GM04504 (cell line): ENCODE measurements around the gene CRMP1.

Source experiments
- DNase-seq: peaks from one replicate; pipeline ENCODE4 v3.0.0-alpha.2; 2012; ENCODE audit warnings: low read depth

Gene CRMP1

DNA sequence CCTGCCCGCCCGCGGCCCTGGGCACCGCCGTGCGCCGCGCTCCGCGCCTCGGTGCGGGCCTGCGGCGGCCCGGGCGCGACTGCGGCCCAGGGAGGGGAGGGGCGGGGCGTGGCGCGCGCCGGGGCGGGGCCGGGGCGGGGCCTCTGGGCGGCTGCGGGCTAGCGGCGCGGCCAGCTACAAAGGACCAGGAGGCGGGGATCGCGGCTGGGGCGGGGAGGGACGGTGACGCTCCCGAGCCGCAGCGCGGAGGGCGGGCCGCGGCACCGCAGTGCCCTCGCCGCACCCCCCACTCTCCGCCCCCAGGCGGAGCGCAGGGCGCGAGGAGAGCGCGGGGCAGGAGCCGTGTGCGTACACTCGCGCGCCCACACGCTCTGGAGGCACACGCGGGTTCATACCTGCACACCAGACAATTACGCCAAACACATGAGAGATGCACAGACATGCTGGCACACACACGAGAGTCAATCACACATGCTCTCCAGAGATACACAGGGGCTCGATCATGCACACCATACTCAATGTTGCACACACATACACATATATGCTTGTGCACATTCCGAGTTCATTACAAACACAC, at the start of gene CRMP1:
Gene CRMP1, minus strand, starts transcription at position 83 of the 577 bp plus-strand sequence. CDS start 117 bp downstream, outside the sequence.
- no peak for DNase-seq

DNA sequence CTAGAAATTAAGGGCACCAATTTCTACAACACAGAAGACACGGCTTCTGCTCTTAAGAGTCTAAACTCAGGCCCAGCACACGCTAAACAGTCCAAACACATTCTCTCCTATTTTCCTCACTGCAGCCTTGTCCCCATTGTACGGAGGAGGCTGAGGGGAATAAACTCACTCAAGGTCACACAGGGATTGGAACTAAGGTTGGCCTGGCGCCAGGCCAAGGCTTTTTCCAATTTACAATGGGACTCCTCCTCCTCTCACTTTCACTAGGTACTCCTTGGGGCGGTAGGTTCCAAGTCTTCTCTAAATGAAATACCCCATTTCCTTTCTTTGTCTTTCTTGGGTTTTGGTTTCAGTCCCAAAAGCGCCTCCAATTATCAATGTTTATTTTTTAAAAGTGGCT, 48.7 kb upstream of the CRMP1 start:
- DNase-seq, result no peak

DNA sequence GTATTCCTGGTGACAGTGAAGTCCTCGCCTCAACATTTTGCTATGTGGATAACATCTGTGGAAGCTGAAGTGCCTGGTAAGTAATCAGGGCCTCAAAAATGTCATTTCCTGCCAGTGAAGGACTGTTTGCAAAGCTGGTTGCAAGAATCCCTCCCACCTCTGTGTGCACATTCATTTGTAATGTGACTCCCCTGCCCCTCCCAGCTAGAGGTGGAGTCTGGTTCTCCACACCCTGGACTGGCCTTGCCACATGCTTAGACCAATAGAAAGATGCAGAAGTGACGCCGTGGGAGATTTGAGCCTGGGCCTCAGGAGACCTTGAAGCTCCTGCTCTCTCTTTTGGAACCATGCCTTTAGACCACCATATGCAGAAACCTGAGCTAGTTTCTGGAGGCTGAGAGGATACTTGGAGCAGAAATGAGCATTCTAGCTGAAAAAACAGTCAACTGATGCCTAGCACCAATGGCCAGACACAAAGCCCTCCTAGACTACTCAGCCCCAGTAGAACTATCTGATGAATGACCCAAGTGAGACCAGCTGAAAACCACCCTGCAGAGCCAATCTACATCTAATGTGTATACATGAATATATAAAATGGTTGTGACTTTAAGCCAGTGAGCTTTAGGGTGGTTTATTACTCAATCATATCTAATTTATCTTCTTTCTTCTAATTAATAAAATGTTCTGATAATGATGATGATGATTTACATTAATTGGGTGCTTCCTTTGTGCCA, 47.8 kb upstream of the CRMP1 start:
- no peak for DNase-seq

DNA sequence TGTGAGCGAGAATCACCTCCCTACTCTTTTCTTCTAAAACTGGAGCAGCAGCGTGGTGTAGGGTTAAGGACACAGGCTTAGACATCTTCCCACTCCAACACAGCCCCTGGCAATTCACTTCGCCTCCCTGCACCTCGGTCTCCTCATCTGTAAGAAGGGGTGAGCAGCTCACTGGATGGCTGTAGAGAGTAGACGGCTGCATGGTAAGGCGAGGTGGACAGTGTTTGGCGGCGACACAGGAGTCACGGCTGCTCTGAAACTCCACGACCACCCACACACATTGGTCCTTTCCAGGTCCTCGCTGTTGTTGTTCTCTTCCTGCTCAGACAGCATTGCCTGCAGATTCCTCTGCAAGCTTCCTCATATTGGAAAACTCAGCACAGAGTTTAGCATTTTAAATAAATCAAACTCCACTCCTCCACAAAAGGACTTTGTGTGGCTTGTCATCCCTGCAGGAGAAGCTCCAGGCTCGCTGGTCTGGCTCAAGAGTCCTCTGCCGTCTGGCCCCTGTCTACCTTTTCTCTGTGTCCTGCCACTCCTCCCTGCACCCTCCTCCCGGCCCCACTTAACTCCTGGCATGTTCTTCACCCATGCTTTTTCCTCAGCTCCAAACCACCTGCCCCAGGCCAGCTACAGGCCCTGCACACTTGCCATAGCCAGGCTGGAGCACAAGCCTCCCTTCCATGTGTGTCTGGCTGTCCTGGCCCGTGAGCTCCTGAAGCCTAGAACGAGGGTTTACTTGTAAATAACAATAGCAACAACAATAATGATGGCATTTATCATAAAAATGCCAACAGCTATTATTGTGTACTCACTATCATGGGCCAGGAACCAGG, 41.3 kb upstream of the CRMP1 start:
- no peak for DNase-seq

DNA sequence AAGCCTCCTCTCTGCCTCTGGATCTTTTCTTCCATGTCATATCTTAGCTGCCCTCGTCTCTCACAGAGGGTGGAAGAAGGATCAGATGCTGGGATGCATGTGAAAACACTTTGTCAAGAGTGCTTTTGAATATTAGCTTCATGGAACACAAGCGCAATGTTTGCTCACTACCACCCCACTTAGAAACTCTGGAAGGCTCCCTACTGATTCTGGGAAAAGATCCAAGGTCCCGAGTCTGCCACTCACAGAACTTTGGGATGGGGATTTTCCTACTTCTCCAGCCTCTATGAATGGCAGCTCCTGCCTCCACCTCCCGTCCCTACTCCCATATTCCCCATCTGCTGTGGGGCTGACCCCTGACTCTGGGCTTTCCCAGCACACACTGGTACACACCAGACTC, 40.2 kb upstream of the CRMP1 start:
- DNase-seq, result no peak

DNA sequence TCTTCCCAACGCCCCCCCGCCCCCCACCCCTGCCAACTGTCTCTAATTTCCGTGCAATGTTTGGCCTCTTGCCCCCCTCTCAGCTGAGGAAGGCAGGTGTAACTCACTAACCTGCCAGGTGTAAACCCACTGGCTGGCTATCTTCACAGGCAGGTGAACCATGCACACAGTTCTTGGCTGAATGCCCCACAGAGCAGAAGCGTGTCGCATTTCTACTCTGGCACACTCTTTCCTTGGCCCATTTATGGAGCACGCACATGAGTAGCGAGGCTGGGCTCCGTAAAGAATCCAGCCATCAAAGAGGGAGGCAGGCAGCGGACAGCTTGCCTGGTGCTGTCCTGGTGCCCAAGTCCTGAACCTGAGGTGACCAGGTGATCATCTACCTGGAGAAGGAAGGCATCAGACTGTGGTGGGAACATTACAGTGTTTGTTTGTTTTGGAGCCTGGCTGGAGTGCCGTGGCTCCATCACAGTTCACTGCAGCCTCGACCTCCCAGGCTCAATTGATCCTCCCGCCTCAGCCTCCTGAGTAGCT, 39.2 kb upstream of the CRMP1 start:
- no peak for DNase-seq

DNA sequence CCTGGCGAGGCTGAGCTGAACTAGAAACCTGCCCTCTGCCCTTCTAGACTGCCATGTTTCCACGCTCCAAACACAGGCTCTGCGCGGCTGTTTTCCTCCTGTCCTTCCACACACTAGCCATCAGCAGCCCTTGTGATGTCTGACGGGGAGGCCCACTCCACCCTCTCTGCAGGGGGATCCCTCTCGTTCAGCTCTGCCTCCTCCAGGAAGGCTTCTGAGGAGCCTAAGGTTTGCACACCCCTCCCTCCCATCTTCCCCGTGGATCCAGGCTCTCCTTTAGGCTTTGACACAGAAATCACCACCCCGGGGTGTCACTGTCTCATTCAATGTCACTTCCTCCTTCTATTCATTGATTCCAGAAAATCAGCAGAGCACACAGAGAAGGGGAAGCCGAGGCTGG, 38.6 kb upstream of the CRMP1 start:
- no peak for DNase-seq

DNA sequence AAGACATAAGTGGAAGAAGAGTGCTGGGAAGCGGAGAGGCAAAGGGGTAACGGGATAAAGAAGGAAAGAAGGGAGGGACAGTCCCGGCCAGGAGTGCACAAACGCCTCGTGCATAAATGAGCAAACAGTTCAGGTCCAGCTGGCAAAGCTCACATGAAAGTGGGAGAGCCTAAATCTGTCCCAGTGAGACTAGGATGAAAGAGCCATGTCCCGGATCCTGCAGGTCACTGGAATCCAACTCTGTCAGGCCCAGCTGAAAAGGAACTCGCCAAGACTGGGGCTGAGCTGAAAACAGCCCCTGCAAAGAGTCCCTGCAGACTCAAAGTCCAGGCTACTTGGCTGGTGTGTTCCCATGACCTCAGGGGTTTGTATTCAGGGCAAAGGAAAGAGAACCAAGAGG, 38.0 kb upstream of the CRMP1 start:
- DNase-seq, result no peak

DNA sequence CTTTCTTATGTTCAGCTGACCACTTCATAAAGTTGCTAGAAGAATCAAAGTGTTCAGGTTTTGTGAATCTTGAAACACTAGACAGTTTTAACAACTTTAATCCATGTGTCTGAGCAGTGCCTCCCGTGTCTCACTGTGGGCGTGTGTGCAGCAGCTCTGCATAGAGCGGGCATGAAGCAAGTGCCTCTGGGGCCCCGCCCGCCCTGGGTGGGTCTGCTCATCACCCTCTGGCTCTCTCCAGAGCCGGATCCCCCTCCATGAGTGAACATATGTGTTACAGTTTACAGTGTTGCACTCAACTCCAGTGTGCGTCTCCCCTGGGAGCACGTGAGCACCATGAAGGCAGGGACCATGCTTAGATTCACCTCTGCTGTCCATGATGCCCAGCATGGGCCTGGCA, 37.6 kb upstream of the CRMP1 start:
- DNase-seq, result no peak

DNA sequence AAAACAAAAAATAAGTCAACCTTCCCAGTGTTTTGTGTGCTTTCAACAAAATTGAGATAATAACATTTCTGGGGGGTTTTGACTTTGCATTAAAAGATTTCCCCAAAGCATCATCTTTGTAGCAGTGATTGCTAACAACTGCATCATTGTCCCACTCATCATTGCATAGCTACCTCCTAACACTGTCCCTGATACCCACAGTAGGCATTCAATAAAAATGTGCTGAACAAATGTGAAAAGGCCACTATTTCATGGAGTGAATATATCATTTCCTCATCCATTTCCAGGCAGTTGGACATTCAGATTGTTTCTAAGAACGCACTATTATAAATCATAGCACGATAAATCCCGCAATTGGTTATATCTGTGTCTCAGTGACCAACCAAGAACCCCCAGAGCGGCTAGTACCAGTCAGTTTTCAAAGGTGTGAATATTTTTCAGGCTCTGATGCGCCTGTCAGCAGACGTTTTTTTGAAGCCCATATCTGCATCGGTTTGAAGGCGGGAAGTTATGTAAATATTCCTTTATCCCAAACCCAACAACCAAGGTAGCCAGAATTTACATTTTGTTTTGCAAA, 36.0 kb upstream of the CRMP1 start:
- DNase-seq, result no peak

DNA sequence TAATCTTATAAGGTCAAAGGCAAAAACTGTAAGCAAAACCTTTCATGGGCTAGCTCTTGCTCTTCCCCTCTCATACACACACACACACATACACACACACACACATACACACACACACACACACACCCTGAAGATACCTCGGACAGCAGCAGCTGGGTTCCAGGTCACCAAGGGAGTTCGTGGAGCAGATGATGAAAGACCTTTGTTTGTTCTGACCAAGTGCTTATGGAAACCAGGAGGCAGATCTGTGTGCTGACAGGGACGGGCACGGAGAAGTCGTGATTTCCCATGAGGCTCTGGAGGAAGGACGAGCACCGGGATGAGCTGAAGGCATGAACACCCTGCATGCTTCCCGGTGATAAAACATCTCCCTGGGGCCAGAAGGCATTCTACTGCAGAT, 35.4 kb upstream of the CRMP1 start:
- no peak for DNase-seq

DNA sequence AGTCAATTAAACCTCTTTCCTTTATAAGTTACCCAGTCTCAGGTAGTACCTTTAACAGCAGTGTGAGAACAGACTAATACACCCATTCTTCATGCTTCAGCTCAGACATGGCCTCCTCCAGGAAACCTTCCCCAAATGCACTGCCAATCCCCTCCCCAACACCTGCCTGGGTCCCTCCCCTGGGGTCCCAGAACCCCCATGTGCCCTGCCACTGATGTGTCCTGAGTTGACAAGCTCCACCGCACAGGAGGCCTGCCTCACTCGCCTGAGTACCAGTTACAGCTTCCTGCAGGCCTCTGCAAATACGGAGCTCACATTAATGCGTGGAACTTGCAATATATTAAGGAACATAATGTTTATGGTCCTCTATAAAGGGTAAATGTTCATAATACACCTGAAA, 34.9 kb upstream of the CRMP1 start:
- no peak for DNase-seq

DNA sequence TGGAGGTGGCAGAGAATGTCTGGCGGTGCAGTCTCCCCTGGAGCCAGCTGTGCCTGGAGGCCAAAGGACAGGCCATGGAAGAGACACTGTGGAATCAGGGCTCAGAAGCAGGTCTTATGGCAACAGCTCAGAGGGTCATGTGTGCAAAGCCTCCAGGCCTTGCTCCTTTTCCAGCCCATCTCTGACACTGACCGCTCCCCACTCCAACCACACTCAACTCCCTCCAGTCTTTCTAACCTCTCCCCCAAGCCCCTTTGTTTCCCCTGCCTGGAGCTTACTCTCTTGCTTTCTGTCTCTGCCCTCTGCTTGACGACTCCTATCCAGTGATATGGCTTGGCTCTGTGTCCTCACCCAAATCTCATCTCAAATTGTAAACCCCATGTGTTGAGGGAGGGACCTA, 34.2 kb upstream of the CRMP1 start:
- no peak for DNase-seq

DNA sequence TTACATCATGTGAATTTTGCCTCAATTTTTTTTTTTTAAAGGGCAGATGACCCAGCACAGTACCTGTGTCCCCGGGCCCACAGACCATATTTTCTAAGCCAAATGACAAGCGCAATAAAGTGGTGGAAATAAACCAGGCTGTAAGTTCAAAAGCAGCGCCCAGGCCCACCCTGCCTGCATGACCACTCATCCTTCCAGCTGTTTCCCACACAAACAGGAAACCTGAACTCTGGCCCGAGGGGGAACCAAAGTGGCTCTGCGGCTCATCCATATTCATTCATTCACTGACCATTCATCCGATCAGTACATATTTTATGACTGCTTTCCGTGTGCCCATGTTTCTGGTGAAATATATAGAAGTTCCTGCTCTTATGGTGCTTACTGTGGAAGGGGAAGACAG, 33.7 kb upstream of the CRMP1 start:
- DNase-seq, result no peak

DNA sequence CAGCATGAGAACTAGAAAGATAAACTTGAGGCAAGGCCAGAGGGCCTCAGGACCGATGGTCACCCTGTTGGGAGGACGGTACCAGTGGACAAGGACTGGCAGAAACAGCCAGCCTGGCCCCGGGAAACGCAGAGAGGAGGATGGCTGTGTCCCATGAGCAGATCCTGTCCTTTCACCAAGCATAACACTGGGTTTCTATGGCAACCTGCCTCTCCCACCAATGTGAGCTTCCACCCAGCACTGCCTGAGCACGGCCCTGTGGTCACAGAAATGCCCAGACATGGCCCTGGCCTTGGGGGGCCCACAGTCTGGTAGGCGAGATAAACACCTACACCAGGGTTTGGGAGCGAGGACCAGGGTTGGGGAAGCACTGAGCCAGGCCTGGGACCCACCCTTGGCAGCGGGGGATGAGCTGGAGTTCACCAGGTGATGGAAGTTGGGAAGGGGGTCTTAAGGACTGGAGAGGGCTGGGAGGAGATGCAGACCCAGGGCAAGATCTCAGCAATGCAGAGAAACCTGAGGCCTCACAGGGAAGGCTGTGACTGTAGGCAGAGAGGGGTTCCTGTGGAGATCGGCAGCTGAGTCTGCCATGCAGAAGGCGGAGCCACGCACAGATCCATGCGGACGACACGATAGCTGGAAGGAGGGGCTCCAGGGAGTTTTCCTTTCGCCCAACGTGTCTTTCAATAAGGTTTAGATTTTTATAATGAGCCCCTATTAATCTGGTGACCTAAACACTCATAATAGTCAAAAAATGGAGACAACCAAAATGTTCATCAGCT, 32.7 kb upstream of the CRMP1 start:
- DNase-seq, result no peak

DNA sequence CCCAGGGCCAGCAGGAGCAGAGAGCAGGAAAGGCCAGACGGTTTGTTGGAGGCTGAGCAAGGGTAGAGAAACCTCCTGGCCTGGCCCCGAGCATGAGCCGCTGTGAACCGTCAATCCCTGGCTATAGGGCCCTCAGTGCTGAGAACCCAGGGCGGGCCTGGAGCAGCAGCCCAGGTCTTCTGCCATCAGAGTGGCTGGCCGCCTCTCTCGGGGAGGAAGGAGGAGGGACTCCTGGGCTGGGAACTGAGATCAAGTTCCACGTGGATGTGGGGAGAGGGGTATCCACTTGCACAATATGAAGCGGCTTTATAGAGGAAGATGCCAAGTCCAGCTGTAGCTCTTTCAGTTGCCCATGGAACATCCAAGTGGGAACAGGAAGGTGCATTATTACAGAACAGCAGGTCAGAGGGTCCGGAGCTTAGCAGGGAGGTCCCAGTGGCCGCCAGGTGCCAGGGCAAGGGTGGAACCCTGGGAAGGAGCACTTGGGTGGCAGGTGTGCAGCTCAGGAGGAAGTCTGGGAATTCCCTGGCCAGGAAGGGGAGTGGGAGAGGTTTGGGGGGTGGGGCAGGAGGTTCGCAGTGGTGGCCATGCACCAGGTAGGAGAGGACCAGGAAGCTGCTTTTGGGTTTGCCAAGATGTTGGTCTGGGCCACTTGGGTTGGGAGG, 31.7 kb upstream of the CRMP1 start:
- no peak for DNase-seq

DNA sequence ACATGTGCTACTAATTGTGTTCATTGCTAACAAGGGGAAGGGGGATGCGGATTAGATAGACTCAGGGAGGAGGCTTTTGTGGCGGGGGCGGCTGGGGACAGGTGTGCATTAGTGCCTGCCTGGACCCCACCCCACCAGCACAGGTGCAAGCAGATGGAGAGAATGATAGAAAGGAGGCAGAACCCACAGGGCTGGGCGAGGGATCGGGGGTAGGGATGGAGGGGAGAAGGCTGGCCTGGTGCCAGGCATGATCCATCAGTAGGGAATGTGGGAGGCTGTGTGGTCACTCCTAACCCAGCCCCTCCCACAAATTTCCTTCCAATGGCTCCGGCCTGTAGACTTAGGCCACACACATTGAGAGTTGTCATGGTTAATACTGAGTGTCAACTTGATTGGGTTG, 30.5 kb upstream of the CRMP1 start:
- DNase-seq, result no peak

DNA sequence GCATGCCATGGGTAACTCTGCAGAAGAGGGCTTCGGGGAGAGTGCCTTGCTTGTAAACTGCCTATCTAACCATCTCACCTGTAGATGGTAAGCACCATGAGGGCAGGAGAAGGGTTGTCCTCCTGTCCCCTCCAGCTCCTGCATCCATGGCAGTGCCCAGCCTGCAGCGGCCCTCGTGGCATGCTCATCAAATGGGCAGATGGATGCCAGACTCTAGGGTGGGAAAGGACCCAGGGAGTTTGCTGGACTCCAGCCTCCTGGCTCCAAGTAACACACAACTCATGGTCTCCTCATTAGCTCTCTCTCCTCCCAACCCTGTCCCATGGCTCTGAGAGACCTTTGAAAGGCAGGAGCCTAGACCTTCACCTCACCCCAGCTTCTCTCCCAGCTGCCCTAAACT, 29.7 kb upstream of the CRMP1 start:
- DNase-seq, result no peak

DNA sequence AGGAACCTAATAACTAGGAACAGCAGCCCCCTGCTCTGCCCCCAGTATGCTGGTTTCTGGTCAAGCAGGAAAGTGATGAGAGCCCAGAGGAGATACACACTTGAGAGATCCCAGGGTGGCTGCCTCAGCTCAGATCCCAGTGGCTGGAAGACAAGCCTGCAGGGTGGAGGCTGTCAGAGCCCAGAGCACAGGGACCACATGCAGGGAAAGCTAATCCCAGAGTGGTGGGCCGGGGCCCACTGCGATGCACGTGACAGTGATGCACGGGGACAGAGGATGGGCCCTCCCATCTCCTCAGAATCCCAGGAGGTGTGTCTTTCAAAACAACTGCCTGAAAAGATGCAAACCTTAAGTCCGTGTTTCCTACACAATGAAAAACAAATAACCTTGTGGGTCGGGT, 29.1 kb upstream of the CRMP1 start:
- no peak for DNase-seq

DNA sequence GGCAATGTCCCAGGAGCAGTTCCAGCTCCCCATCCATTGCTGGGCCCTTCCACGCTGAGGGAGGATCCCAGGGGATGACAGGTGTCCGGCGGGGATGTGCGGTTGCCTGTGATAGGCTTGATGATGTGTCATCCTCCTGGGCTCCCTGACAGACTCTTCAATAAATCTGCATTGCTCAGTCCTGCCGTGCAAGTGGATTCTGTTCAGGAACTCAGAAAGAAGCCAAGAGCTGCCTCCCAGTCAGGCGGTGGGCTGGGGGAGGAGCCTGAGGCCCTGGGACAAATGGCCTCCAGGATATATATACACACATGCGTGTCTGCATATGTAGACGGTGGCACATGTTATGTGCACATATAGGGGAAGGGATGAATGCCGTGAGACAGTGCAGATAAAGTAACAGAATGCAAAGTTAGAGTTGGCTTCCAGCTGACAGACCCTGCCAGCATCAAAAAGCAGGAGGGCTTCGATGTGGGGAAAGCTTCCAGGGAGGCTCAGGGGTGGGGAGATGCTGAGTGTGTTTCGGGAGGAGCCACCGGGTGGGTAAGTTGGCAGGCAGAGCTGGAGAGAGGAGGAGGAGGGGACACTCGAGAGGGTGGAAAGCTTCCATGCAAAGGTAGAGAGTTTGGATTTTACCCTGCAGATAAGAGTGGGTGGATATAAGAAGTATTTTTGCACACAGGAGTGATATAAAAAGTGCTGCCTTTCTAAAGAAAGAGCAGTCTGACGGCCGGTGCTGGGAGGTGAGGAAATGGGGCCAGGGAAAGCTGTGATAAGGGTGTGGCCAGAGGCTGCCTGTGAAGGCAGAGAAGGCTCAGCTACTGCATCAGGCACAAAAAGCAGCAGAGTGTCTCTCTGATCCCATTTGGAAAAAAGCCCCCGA, 28.5 kb upstream of the CRMP1 start:
- DNase-seq, result no peak
